Stomach (tissue), 4 donors: Measurements from ENCODE around the gene IGSF21.

Experiments used
- EP300 ChIP-seq: sonication (generic); formaldehyde crosslinking; IDR thresholded peaks from one replicate; pipeline ENCODE4 v1.6.1; 2017; ENCODE audit warnings: antibody characterized with exemption
- TF ChIP-seq, protein P1 (sequence below), 7 experiments: fragments of 450-650 bp in 4 of 7; fragments of 200-600 bp in 3 of 7; sonication (generic) in 3 of 7; IDR thresholded peaks; one replicate each; pipeline ENCODE4 v1.5.1; 2016 to 2019; ENCODE audit warnings: antibody characterized with exemption in 7 of 7, control low read depth in 2 of 7, mild to moderate bottlenecking in 1 of 7

GRCh38 chr1:18233176-18233864, 125.7 kb downstream of the IGSF21 start:
- TF ChIP-seq, protein P1, sequence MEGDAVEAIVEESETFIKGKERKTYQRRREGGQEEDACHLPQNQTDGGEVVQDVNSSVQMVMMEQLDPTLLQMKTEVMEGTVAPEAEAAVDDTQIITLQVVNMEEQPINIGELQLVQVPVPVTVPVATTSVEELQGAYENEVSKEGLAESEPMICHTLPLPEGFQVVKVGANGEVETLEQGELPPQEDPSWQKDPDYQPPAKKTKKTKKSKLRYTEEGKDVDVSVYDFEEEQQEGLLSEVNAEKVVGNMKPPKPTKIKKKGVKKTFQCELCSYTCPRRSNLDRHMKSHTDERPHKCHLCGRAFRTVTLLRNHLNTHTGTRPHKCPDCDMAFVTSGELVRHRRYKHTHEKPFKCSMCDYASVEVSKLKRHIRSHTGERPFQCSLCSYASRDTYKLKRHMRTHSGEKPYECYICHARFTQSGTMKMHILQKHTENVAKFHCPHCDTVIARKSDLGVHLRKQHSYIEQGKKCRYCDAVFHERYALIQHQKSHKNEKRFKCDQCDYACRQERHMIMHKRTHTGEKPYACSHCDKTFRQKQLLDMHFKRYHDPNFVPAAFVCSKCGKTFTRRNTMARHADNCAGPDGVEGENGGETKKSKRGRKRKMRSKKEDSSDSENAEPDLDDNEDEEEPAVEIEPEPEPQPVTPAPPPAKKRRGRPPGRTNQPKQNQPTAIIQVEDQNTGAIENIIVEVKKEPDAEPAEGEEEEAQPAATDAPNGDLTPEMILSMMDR (IDR thresholded peaks at IDR 0.05) = no peak
- no peak for TF ChIP-seq EP300
